ENCODE results near the gene SH3YL1. TPM values are rescaled to one million over a fixed set of nuclear protein-coding genes. Genes with fewer than 3 reads are reported as not detected.
"Not testable (repeated sequence)": the region's sequence is repeated elsewhere in the genome, so short reads cannot be mapped to it uniquely, and the experiment has no call there.

SH3YL1 gene
- polyA plus RNA-seq, 4 donors = 75.5 to 133 (median 107) TPM

GRCh38 chr2:172120-172519, 91.7 kb downstream of the SH3YL1 start:
- WGBS, 3 donors = 58 to 67% (median 66%) methylated on average over 9 of the region's 9 CpGs

GRCh38 chr2:169741-170140, 94.1 kb downstream of the SH3YL1 start:
- WGBS, 3 donors = 82 to 89% (median 84%) methylated on average over 3 of the region's 3 CpGs

More at GRCh38 chr2:172120-172519, 91.7 kb downstream of the SH3YL1 start:
- not testable (repeated sequence) for H3K27ac ChIP-seq (ENCODE audit: low read depth in 1 of 3, low read length in 2 of 3); H3K4me1 ChIP-seq (ENCODE audit: control insufficient read depth in 3 of 3, insufficient read depth in 2 of 3, low read depth in 1 of 3, low read length in 2 of 3); FAIRE-seq; H3K36me3 ChIP-seq (ENCODE audit: control insufficient read depth in 3 of 3, insufficient read depth in 2 of 3, low read depth in 1 of 3, low read length in 3 of 3); H3K9me3 ChIP-seq (ENCODE audit: control insufficient read depth in 2 of 2, insufficient read depth in 1 of 2, low read depth in 1 of 2, low read length in 1 of 2); DNase-seq; H3K27me3 ChIP-seq (ENCODE audit: control insufficient read depth in 3 of 3, insufficient read depth in 3 of 3, low read length in 3 of 3); H3K4me3 ChIP-seq (ENCODE audit: low read depth in 1 of 3, low read length in 3 of 3)

More at GRCh38 chr2:169741-170140, 94.1 kb downstream of the SH3YL1 start:
- Histone ChIP-seq H3K9me3 (ENCODE audit: control insufficient read depth in 2 of 2, insufficient read depth in 1 of 2, low read depth in 1 of 2, low read length in 1 of 2) (no peaks in the 10 kb centered on the region), H3K27ac (ENCODE audit: low read depth in 1 of 3, low read length in 2 of 3) (no peak overlapping the region), H3K36me3 (ENCODE audit: control insufficient read depth in 3 of 3, insufficient read depth in 2 of 3, low read depth in 1 of 3, low read length in 3 of 3) (no peaks in the 10 kb centered on the region), H3K4me3 (ENCODE audit: low read depth in 1 of 3, low read length in 3 of 3) (no peak overlapping the region), H3K27me3 (ENCODE audit: control insufficient read depth in 3 of 3, insufficient read depth in 3 of 3, low read length in 3 of 3) (no peaks in the 10 kb centered on the region), H3K4me1 (ENCODE audit: control insufficient read depth in 3 of 3, insufficient read depth in 2 of 3, low read depth in 1 of 3, low read length in 2 of 3) (no peaks in the 10 kb centered on the region)
- no peak for FAIRE-seq
- DNase-seq = no peak

Other genes starting within 250 kb of the SH3YL1 start
- gene FAM110C, start 217.5 kb downstream of the SH3YL1 start, polyA plus RNA-seq = 10 to 100 TPM in 3 of 4 donors, 1 to 10 TPM in 1; 6.2 to 28.3 (median 13.0) TPM
- gene ACP1, start 915 bp upstream of the SH3YL1 start, polyA plus RNA-seq = 100 to 1,000 TPM in 3 of 4 donors, 10 to 100 TPM in 1; 99.7 to 167 (median 104) TPM
- gene ALKAL2, start 24.1 kb upstream of the SH3YL1 start, polyA plus RNA-seq = 1 to 10 TPM in 3 of 4 donors, under 1 TPM in 1; 0.45 to 3.5 (median 2.8) TPM